ENCODE data around the gene ZCCHC12. TPM values are rescaled to one million over a fixed set of nuclear protein-coding genes. Genes with fewer than 3 reads are reported as not detected.
"Not testable (repeated sequence)": the region's sequence is repeated elsewhere in the genome, so short reads cannot be mapped to it uniquely, and the experiment has no call there.

ZCCHC12 gene
- total RNA-seq (under 1 TPM in 1 of 2 experiments, not detected in 1; 0.26 TPM), polyA plus RNA-seq (1 to 10 TPM in 1 of 3 donors, under 1 TPM in 1, not detected in 1; 0.50 to 1.6 TPM), total RNA-seq (0.35 to 7.7 (median 2.3) reads per million in 6 experiments)

GRCh38 chrX:118823263-118824172 lies at the start of gene ZCCHC12:
Gene ZCCHC12, plus strand, starts transcription at chrX:118823824. Its CDS starts 1,421 bp downstream, at chrX:118825245.
- peaks cover 11 to 35% (median 29%) of the 10 kb centered on the region in 4 donors for H3K4me1 Mint-ChIP-seq
- peak within 1 kb of the TSS in 4 of 10 donors; percentile 59 to 92 (median 88) for H3K27ac Mint-ChIP-seq

GRCh38 chrX:118779581-118779980 lies 44.0 kb upstream of the ZCCHC12 start:
- Mint-ChIP-seq H3K27ac (no peak overlapping the region), H3K4me3 (no peak overlapping the region), H3K36me3 (no peaks in the 10 kb centered on the region), H3K9me3 (no peaks in the 10 kb centered on the region), H3K4me1 (no peaks in the 10 kb centered on the region), H3K27me3 (peaks cover 2 to 16% (median 6%) of the 10 kb centered on the region in 5 donors)
- ATAC-seq (no peak), DNase-seq (no peak)
- POLR2A ChIA-PET, result no interaction called here

More at GRCh38 chrX:118823263-118824172, at the start of gene ZCCHC12:
- Mint-ChIP-seq H3K4me3 (peak within 1 kb of the TSS; percentile 77 to 97 (median 85)), H3K36me3 (peaks cover 0 to 1% (median 0%) of the 10 kb centered on the region in 3 donors), H3K27me3 (peaks cover 15 to 38% (median 21%) of the 10 kb centered on the region in 5 donors), H3K9me3 (peaks cover 0 to 7% (median 0%) of the 10 kb centered on the region in 9 donors)
- DNase-seq, result peak; percentile 28 to 73 (median 62)
- POLR2A ChIA-PET, result no interaction called here
- ATAC-seq, result peak; percentile 97 to 98

- Mint-ChIP-seq H3K4me1 (no peaks in the 10 kb centered on the region), H3K27me3 (peaks cover 0 to 8% (median 4%) of the 10 kb centered on the region in 5 donors), H3K36me3 (no peaks in the 10 kb centered on the region), H3K27ac (no peak overlapping the region), H3K9me3 (no peaks in the 10 kb centered on the region), H3K4me3 (no peak overlapping the region)
- DNase-seq (no peak), ATAC-seq (no peak)
- POLR2A ChIA-PET, result no interaction called here
These were observed 43.1 kb upstream of the ZCCHC12 start for GRCh38 chrX:118780509-118780908.

GRCh38 chrX:118780911-118781310 lies 42.7 kb upstream of the ZCCHC12 start:
- ATAC-seq (no peak), DNase-seq (no peak)
- H3K27me3 Mint-ChIP-seq, result peaks cover 0 to 4% (median 2%) of the 10 kb centered on the region in 5 donors
- no peaks in the 10 kb centered on the region for H3K36me3 Mint-ChIP-seq
- H3K9me3 Mint-ChIP-seq, result no peaks in the 10 kb centered on the region
- no peaks in the 10 kb centered on the region for H3K4me1 Mint-ChIP-seq
- POLR2A ChIA-PET, result no interaction called here
- no peak overlapping the region for H3K4me3 Mint-ChIP-seq
- H3K27ac Mint-ChIP-seq, result no peak overlapping the region

GRCh38 chrX:118795528-118796280 lies 27.9 kb upstream of the ZCCHC12 start:
- DNase-seq (no peak), ATAC-seq (no peak)
- H3K9me3 Mint-ChIP-seq, result no peaks in the 10 kb centered on the region
- no peak overlapping the region for H3K4me3 Mint-ChIP-seq
- peaks cover 0 to 4% (median 4%) of the 10 kb centered on the region in 5 donors for H3K27me3 Mint-ChIP-seq
- H3K36me3 Mint-ChIP-seq, result peaks cover 0 to 1% (median 0%) of the 10 kb centered on the region in 3 donors
- H3K27ac Mint-ChIP-seq, result no peak overlapping the region
- H3K4me1 Mint-ChIP-seq, result no peaks in the 10 kb centered on the region
- POLR2A ChIA-PET, result no interaction called here

- no peak for DNase-seq
- H3K27ac Mint-ChIP-seq, result no peak overlapping the region
- no peaks in the 10 kb centered on the region for H3K27me3 Mint-ChIP-seq
- H3K4me1 Mint-ChIP-seq, result no peaks in the 10 kb centered on the region
- H3K4me3 Mint-ChIP-seq, result no peak overlapping the region
- POLR2A ChIA-PET, result no interaction called here
- no peak for ATAC-seq
- H3K36me3 Mint-ChIP-seq, result no peaks in the 10 kb centered on the region
- H3K9me3 Mint-ChIP-seq, result no peaks in the 10 kb centered on the region
These were observed 20.8 kb upstream of the ZCCHC12 start for GRCh38 chrX:118802857-118803256.

GRCh38 chrX:118807151-118808017 lies 16.2 kb upstream of the ZCCHC12 start:
- Mint-ChIP-seq H3K4me3 (no peak overlapping the region), H3K9me3 (no peaks in the 10 kb centered on the region), H3K36me3 (no peaks in the 10 kb centered on the region), H3K27me3 (no peaks in the 10 kb centered on the region), H3K27ac (no peak overlapping the region), H3K4me1 (no peaks in the 10 kb centered on the region)
- ATAC-seq, result peak; percentile 35 to 52
- POLR2A ChIA-PET, result no interaction called here
- peak in 9 of 10 donors; percentile 5 to 37 (median 14) for DNase-seq

GRCh38 chrX:118817257-118817656 lies 6.4 kb upstream of the ZCCHC12 start:
- H3K27me3 Mint-ChIP-seq, H3K4me3 Mint-ChIP-seq, POLR2A ChIA-PET, DNase-seq, H3K4me1 Mint-ChIP-seq, H3K36me3 Mint-ChIP-seq, ATAC-seq, H3K27ac Mint-ChIP-seq, H3K9me3 Mint-ChIP-seq: not testable (repeated sequence)

GRCh38 chrX:118824173-118824730 lies 628 bp downstream of the ZCCHC12 start:
- H3K27me3 Mint-ChIP-seq, result peaks cover 18 to 46% (median 24%) of the 10 kb centered on the region in 5 donors
- POLR2A ChIA-PET, result no interaction called here
- ATAC-seq, result no peak
- peaks cover 0 to 7% (median 0%) of the 10 kb centered on the region in 9 donors for H3K9me3 Mint-ChIP-seq
- H3K36me3 Mint-ChIP-seq, result peaks cover 0 to 1% (median 0%) of the 10 kb centered on the region in 3 donors
- peaks cover 11 to 35% (median 29%) of the 10 kb centered on the region in 4 donors for H3K4me1 Mint-ChIP-seq
- peak overlapping the region in 4 of 10 donors; percentile 48 to 92 (median 88) for H3K27ac Mint-ChIP-seq
- no peak for DNase-seq
- peak overlapping the region; percentile 77 to 97 (median 85) for H3K4me3 Mint-ChIP-seq

- peak overlapping the region in 9 of 10 donors; percentile 14 to 97 (median 84) for H3K4me3 Mint-ChIP-seq
- peaks cover 11 to 34% (median 29%) of the 10 kb centered on the region in 4 donors for H3K4me1 Mint-ChIP-seq
- peaks cover 0 to 1% (median 0%) of the 10 kb centered on the region in 3 donors for H3K36me3 Mint-ChIP-seq
- ATAC-seq (no peak), DNase-seq (no peak)
- POLR2A ChIA-PET, result interaction anchor here (0.6 kb wide), 1 partner anchor 769 kb away, joined by 3 read pairs; no protein-coding TSS in a partner anchor
- peaks cover 20 to 53% (median 29%) of the 10 kb centered on the region in 5 donors for H3K27me3 Mint-ChIP-seq
- H3K9me3 Mint-ChIP-seq, result peaks cover 0 to 7% (median 0%) of the 10 kb centered on the region in 9 donors
- H3K27ac Mint-ChIP-seq, result no peak overlapping the region
These were observed 1.6 kb downstream of the ZCCHC12 start for GRCh38 chrX:118825227-118825626.

GRCh38 chrX:118839334-118839958 lies 15.8 kb downstream of the ZCCHC12 start:
- Mint-ChIP-seq H3K27ac (no peak overlapping the region), H3K4me3 (peak overlapping the region; percentile 10 to 57 (median 52)), H3K9me3 (no peaks in the 10 kb centered on the region), H3K4me1 (peaks cover 0 to 4% (median 0%) of the 10 kb centered on the region in 4 donors), H3K36me3 (no peaks in the 10 kb centered on the region), H3K27me3 (peaks cover 0 to 16% (median 2%) of the 10 kb centered on the region in 5 donors)
- DNase-seq, result peak; percentile 17 to 66 (median 34)
- POLR2A ChIA-PET, result no interaction called here
- peak; percentile 49 to 78 for ATAC-seq
